GM12878 (cell line): ENCODE data around the gene CAMTA1.

Experiments
- CEBPZ ChIP-seq: fragments of 150-350 bp; IDR thresholded peaks from 2 replicates; pipeline ENCODE4 v1.6.1; 2016; ENCODE audit warnings: low read depth, low read length
- RAD21 ChIP-seq: IDR thresholded peaks from 2 replicates; pipeline ENCODE4 v1.6.1; 2011; ENCODE audit warnings: mild to moderate bottlenecking, low read depth, low read length, moderate library complexity; ENCODE audit not compliant: insufficient read depth

DNA sequence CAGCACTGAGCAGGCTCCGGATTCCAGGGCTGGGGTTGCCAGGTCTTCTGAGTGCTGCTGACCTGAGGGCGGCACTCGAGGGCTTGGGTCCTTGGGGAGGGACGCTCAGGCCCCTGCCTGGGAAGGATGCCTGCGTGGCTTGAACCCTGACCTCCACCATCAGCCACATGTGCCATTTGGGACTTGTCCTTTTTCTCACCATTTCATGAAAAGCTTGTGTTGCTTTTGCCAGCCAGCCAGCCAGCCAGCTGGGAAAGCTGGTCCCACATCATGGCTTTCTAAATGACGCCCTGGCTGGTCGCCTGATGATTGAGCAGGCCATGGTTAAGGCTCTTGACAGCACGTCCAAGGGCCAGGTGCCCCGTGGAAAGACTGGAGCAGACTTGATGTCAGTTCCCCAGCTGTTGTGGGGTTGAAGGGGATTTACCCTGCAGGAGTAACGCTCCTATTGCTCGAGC lies 168.7 kb downstream of the CAMTA1 start:
- TF ChIP-seq RAD21 (no peak), CEBPZ (no peak)
